GM12878 (cell line): ENCODE measurements around the gene CPNE5. TPM values are rescaled to one million over a fixed set of nuclear protein-coding genes. Genes with fewer than 3 reads are reported as not detected.

Experiments
- ATAC-seq: fragments of 200-7000 bp; cut with Tn5 transposase; 3 replicates; pipeline ENCODE4 v1.9.1; 2020; ENCODE audit warnings: mild to moderate bottlenecking, moderate library complexity
- BruUV-seq: library from RNA; stranded (reverse); fragments of 400-500 nt; replicated peaks from 2 replicates; lab custom pipeline; 2021; lab: Mats Ljungman, UMichigan
- CTCF ChIA-PET: fragments of 300-600 bp; sonication (Branson Sonifier 250); formaldehyde crosslinking; extraction: SDS; loops from one replicate; lab custom pipeline; 2021; ENCODE audit warnings: inconsistent platforms; lab: Yijun Ruan, JAX
- POLR2A ChIA-PET: fragments of 350-600 bp; formaldehyde crosslinking; extraction: SDS; loops from one replicate; lab custom pipeline; 2021; ENCODE audit warnings: inconsistent platforms; lab: Charles Lee
- RAD21 ChIA-PET: fragments of 300-600 bp; sonication (Branson Sonifier 250); formaldehyde crosslinking; loops from one replicate; lab custom pipeline; 2023; ENCODE audit warnings: antibody characterized with exemption; ENCODE audit not compliant: unreplicated experiment; lab: Charles Lee
- SMC1A ChIA-PET: fragments of 300-600 bp; sonication (Branson Sonifier 250); formaldehyde crosslinking; loops from one replicate; lab custom pipeline; 2023; ENCODE audit not compliant: unreplicated experiment, uncharacterized antibody; lab: Charles Lee
- DNase-seq: peaks from one replicate; pipeline ENCODE4 v3.0.0-alpha.2; 2011; ENCODE audit warnings: low read depth, low spot score
- FAIRE-seq: peaks from 3 replicates; lab custom pipeline; 2011; peaks lifted over from hg19 to GRCh38; lab: Jason Lieb, UNC
- H2AFZ ChIP-seq: 2 replicates; pipeline ENCODE4 v1.6.0; 2011; ENCODE audit warnings: low read depth, low read length, control low read depth; ENCODE audit not compliant: control insufficient read depth
- H3K27ac ChIP-seq: 2 replicates; pipeline ENCODE4 v1.5.1; 2011; ENCODE audit warnings: control low read depth; ENCODE audit not compliant: control insufficient read depth, insufficient read depth
- H3K27me3 ChIP-seq, 2 experiments: replicated peaks in 1 of 2; 2 replicates each; pipeline versions ENCODE4 v1.6.0 to v1.6.1; 2011; ENCODE audit warnings: low read length in 1 of 2; ENCODE audit not compliant: control insufficient read depth in 2 of 2, insufficient read depth in 2 of 2
- H3K36me3 ChIP-seq, 2 experiments: 2 replicates each; pipeline ENCODE4 v1.5.1; 2011; ENCODE audit warnings: low read length in 1 of 2; ENCODE audit not compliant: control insufficient read depth in 2 of 2, insufficient read depth in 2 of 2
- H3K4me1 ChIP-seq: 2 replicates; pipeline ENCODE4 v1.6.1; 2011; ENCODE audit warnings: mild to moderate bottlenecking, low read length, moderate library complexity, mixed read lengths; ENCODE audit not compliant: control insufficient read depth, insufficient read depth
- H3K4me2 ChIP-seq: 2 replicates; pipeline ENCODE4 v1.6.0; 2011; ENCODE audit warnings: control low read depth; ENCODE audit not compliant: control insufficient read depth, insufficient read depth
- H3K4me3 ChIP-seq: fragments of 200-600 bp; sonication (generic); 2 replicates; pipeline ENCODE4 v1.5.1; 2016
- H3K79me2 ChIP-seq: 2 replicates; pipeline ENCODE4 v1.6.0; 2011; ENCODE audit warnings: low read length; ENCODE audit not compliant: control insufficient read depth, insufficient read depth
- H3K9ac ChIP-seq: 2 replicates; pipeline ENCODE4 v1.8.0; 2011; ENCODE audit warnings: low read length, control low read depth, mixed read lengths; ENCODE audit not compliant: control insufficient read depth, insufficient read depth
- H3K9me3 ChIP-seq: replicated peaks from 3 replicates; pipeline ENCODE4 v1.5.1; 2011; ENCODE audit warnings: mild to moderate bottlenecking, low read length; ENCODE audit not compliant: control insufficient read depth, insufficient read depth
- H4K20me1 ChIP-seq: 2 replicates; pipeline ENCODE4 v1.6.0; 2011; ENCODE audit not compliant: control insufficient read depth, insufficient read depth
- CREB1 ChIP-seq: IDR thresholded peaks from 2 replicates; pipeline ENCODE4 v1.6.1; 2012; ENCODE audit warnings: low read depth, mild to moderate bottlenecking, inconsistent platforms
- CREM ChIP-seq: IDR thresholded peaks from 2 replicates; pipeline ENCODE4 v1.6.1; 2014; ENCODE audit warnings: antibody characterized with exemption, low read depth
- MEF2A ChIP-seq: IDR thresholded peaks from 2 replicates; pipeline ENCODE4 v1.6.1; 2011; ENCODE audit warnings: low read depth, mild to moderate bottlenecking, low read length, moderate library complexity; ENCODE audit not compliant: insufficient read depth
- NFIC ChIP-seq: IDR thresholded peaks from 2 replicates; pipeline ENCODE4 v1.6.1; 2012; ENCODE audit warnings: low read depth, mild to moderate bottlenecking, inconsistent platforms, low read length, moderate library complexity
- SUPT20H ChIP-seq: IDR thresholded peaks from 2 replicates; pipeline ENCODE4 v1.6.1; 2011; ENCODE audit warnings: low read depth, mild to moderate bottlenecking, low read length, moderate library complexity, borderline replicate concordance; ENCODE audit not compliant: control insufficient read depth
- TARDBP ChIP-seq: IDR thresholded peaks from 2 replicates; pipeline ENCODE4 v1.6.1; 2016; ENCODE audit warnings: borderline replicate concordance
- ZBED1 ChIP-seq: IDR thresholded peaks from 2 replicates; pipeline ENCODE4 v1.6.1; 2016; ENCODE audit warnings: borderline replicate concordance
- ZNF217 ChIP-seq: fragments of 450-650 bp; IDR thresholded peaks from 2 replicates; pipeline ENCODE4 v1.6.1; 2017; ENCODE audit warnings: antibody characterized with exemption, mild to moderate bottlenecking
- WGBS: methylation state at CpG from one replicate; pipeline ENCODE4 v1.1.6; 2016; ENCODE audit warnings: low lambda C conversion rate; ENCODE audit not compliant: insufficient replicate concordance, insufficient coverage; ENCODE audit errors: missing lambda C conversion rate; 5-methylcytosine and 5-hydroxymethylcytosine counted together
- in situ Hi-C: fragments of 300-500 bp; cut with MboI; formaldehyde crosslinking; loops from 9 replicates; pipeline ENCODE4 v1.14.3; 2018; ENCODE audit warnings: mixed read lengths
- intact Hi-C: fragments of 100-400 bp; cut with micrococcal nuclease; formaldehyde crosslinking; loops from one replicate; pipeline ENCODE4 v1.14.2; 2022; ENCODE audit not compliant: unreplicated experiment
- polyA plus RNA-seq, 11 experiments: library from polyadenylated mRNA; depleted of rRNA in 4 of 11; unstranded in 6 of 11; stranded (reverse) in 5 of 11; fragments of >200 nt; fragmentation: Nextera tagmentation in 4 of 11; fragmentation: Illumina TruSeq in 1 of 11; extraction: Ambion mirVana in 4 of 11; extraction: Trizol in 1 of 11; gene quantifications; 1 replicate in 1 of 11; 2 replicates in 10 of 11; pipeline versions ENCODE4 v1.2.1 to v1.2.3, GENCODE V29; 2011 to 2016; ENCODE audit warnings: inconsistent platforms in 2 of 11, missing spikeins in 2 of 11, low read depth in 1 of 11
- total RNA-seq, 4 experiments: library from RNA; depleted of rRNA in 3 of 4; stranded (reverse); fragments of >200 nt in 3 of 4; fragmentation: Illumina TruSeq in 1 of 4; extraction: Trizol in 1 of 4; gene quantifications; 2 replicates each; pipeline versions ENCODE4 v1.2.1 to v1.2.3, GENCODE V29; 2013 to 2021
- TF ChIP-seq, protein P1 (sequence below): IDR thresholded peaks from 2 replicates; pipeline ENCODE4 v1.6.1; 2011; ENCODE audit warnings: borderline replicate concordance, low read depth, mild to moderate bottlenecking, moderate library complexity, low read length; ENCODE audit not compliant: insufficient read depth, poor library complexity, severe bottlenecking

CPNE5 gene
- total and polyA plus RNA-seq, 10 of the 15 experiments (the other 5 are each of a cell fraction or from before 2014, with no cell fraction given): 2.4 to 39.1 (median 18.2) TPM

GRCh38 chr6:36818756-36819155 lies 20.5 kb downstream of the CPNE5 start:
- SMC1A ChIA-PET: no interaction called here
- POLR2A ChIA-PET: no interaction called here
- H3K4me2 ChIP-seq: no peak overlapping the region
- H3K36me3 ChIP-seq: no peaks in the 10 kb centered on the region
- no peaks in the 10 kb centered on the region for H4K20me1 ChIP-seq
- WGBS: 28% methylated on average over 4 of the region's 4 CpGs
- H3K27ac ChIP-seq: no peak overlapping the region
- CTCF ChIA-PET: no interaction called here
- no peak for DNase-seq
- H3K27me3 ChIP-seq: no peaks in the 10 kb centered on the region; a peak in 1 of 4 replicates
- no peaks in the 10 kb centered on the region for H3K4me1 ChIP-seq
- no peaks in the 10 kb centered on the region for H3K9me3 ChIP-seq
- RAD21 ChIA-PET: no interaction called here
- intact Hi-C loops: no loop called here
- no peak overlapping the region for H3K4me3 ChIP-seq
- H2AFZ ChIP-seq: no peak overlapping the region
- H3K9ac ChIP-seq: no peak overlapping the region
- H3K79me2 ChIP-seq: no peaks in the 10 kb centered on the region
- FAIRE-seq: no peak
- BruUV-seq: no TSS peak
- TF ChIP-seq CREM: no peak
- no peak for TF ChIP-seq MEF2A
- TF ChIP-seq NFIC: no peak
- TF ChIP-seq SUPT20H: no peak
- TF ChIP-seq, protein P1, sequence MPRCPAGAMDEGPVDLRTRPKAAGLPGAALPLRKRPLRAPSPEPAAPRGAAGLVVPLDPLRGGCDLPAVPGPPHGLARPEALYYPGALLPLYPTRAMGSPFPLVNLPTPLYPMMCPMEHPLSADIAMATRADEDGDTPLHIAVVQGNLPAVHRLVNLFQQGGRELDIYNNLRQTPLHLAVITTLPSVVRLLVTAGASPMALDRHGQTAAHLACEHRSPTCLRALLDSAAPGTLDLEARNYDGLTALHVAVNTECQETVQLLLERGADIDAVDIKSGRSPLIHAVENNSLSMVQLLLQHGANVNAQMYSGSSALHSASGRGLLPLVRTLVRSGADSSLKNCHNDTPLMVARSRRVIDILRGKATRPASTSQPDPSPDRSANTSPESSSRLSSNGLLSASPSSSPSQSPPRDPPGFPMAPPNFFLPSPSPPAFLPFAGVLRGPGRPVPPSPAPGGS: no peak
- no peak for TF ChIP-seq TARDBP
- TF ChIP-seq ZNF217: no peak
- no peak for TF ChIP-seq ZBED1
- no peak for TF ChIP-seq CREB1
- in situ Hi-C loops: no loop called here
- ATAC-seq: no peak
